CD4-positive, alpha-beta T cell treated with Interleukin-17A for 4 hours (primary cell): ENCODE data around the gene C2orf76.
"Not testable (repeated sequence)": the region's sequence is repeated elsewhere in the genome, so short reads cannot be mapped to it uniquely, and the experiment has no call there.

Source experiments
- DNase-seq: peaks from one replicate; pipeline ENCODE4 v3.0.0-alpha.2; 2020; ENCODE audit warnings: mixed read lengths

Gene C2orf76

DNA sequence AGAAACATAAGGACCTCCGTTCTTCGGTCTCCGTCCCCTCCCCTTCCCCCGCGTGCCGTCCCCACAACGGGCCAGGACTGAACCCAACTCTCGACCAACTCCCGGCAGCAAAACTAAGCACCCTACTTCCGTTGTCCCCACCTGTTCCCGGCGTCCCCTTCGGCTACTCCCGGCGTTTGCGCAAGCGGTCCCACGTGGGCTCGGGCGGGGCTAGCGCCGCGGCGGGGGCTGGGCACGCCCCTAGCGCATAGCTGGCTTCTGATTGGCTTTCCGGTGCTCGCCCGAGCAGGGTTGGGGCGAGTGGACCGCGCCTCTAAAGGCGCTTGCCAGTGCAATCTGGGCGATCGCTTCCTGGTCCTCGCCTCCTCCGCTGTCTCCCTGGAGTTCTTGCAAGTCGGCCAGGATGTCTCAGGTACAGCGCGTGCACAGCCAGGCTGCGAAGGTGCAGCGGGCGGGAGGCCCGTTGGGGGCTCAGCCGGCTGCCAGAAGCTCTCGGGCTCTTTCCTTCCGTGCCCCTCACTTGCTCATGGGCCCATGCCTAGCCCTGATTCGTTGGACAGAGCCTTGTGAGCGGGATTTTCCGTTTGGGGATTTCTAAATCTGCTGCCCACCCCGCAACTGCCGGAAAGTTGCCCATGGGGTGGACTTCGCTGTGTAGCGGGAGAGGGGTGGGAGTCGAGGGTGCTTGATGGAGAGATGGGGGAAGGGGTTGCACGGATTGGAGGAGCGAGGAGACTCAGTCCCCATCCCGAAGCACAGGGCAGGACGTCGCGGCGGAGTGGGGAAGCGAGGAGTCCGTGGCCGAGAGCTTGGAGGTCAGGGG lies at the start of gene C2orf76, which contains the start of gene DBI:
C2orf76 (minus strand) TSS at position 186 of the 823 bp plus-strand sequence. CDS start 26,875 bp downstream, outside the sequence.
DBI (plus strand) TSS at position 329 of the 823 bp plus-strand sequence; CDS start at position 404, 75 bp downstream.
- peak; percentile 93 for DNase-seq

GRCh38 chr2:119415630-119416029 lies 49.0 kb upstream of the C2orf76 start:
- DNase-seq: no peak

DNA sequence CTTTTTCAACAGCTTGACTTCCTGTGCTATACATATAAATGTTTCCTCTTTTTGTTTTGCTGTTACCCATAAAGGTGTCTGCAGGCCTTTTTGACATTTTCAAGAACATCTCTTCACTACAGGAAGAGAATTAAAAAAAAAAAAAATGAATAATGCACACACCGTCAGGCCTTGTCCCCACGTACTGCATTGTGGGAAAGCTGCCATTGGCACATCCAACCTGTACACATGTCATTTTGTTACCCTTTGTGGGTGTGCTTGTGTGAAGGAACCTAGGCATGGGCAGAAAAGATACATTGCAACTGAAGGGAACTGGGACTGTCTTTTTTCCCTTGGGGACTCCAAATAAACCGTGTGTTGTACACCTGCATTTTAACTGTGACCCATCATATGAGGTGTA lies 48.3 kb upstream of the C2orf76 start:
- DNase-seq: no peak

DNA sequence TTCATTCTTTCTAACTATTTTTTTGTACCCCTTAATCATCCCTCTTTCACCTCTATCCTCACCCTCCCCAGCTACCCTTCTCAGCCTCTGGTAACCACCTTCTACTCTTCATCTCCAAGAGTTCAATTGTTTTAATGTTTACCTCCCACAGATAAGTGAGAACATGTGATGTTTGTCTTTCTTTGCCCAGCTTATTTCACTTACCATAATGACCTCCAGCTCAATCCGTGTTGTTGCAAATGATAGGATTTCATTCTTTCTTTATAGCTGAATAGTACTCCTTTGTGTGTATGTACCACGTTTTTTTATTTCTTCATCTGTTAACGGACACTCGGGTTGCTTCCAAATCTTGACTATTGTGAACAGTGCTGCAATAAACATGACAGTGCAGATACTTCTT lies 42.9 kb upstream of the C2orf76 start:
- DNase-seq: no peak

GRCh38 chr2:119408221-119408619 lies 41.6 kb upstream of the C2orf76 start:
- no peak for DNase-seq

DNA sequence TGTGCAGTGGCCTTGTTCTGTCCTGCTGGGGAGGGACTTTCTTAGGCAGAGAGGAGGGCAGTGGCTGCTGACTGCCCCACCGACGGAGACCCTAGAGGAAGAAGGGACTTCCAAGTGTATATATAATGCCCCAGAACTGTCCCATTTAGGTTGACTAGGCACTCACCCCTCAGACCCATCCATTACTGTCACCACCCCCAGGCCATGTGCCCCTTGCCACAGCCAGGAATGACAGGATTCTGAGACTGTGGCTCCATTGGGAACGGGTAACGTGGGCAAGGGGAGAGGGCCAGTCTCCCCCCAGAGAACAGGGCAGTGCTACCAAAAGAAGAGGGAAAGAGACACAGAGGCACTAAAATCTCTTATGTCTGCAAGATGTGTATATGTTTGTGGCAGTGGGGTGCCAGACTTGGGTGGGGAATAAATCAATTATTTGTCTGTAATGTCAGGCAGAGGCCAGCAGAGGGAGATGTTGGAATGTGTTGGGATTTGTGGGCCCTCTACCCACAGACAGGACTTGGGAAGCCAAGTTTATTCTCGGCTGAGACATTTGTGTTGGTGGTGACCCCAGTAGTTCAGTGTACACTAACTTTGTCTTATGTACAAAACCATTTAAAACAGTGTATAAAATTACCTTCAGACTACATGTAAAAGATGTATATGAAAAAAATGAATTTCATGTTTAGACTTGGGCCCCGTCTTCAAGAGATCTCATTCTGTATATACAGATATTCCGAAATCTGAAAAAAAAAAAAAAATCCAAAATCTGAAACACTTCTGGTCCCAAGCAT lies 41.0 kb upstream of the C2orf76 start:
- DNase-seq: peak; percentile 51

DNA sequence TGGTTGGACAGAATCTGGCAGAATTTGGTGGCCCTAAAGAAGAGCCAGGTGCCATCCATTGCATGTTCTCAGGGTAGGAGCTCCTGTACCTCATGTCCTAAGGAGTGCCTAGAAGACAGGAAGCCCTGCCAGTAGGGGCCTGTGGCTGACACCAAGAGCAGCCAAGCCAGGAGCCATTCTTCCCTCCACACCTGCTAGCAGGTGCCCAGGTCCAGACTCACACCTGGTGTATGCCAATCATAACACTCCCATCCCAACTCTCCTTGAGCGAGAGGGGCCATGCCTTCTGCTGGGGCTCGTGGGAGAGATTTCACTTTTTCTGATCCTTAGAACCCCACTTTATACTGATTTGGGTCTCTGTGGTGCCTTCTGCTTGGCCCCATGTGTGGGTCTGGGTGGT lies 38.5 kb upstream of the C2orf76 start:
- no peak for DNase-seq

DNA sequence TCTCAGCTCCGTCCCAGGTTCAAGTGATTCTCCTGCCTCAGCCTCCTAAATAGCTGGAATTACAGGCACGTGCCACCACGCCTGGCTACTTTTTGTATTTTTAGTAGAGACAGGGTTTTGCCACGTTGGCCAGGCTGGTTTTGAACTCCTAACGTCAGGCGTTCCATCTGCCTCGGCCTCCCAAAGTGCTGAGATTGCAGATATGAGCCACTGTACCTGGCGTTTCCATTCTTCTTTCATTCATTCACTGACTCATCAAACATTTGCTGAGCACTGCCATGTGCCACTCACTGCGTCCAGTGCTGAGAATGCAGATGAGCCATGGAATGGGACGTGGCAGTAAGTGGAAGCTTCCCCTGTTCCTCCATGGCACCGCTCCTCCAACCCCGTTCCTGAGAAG lies 37.0 kb upstream of the C2orf76 start:
- not testable (repeated sequence) for DNase-seq

- no peak for DNase-seq
Measured at GRCh38 chr2:119402645-119403560, 36.3 kb upstream of the C2orf76 start.

DNA sequence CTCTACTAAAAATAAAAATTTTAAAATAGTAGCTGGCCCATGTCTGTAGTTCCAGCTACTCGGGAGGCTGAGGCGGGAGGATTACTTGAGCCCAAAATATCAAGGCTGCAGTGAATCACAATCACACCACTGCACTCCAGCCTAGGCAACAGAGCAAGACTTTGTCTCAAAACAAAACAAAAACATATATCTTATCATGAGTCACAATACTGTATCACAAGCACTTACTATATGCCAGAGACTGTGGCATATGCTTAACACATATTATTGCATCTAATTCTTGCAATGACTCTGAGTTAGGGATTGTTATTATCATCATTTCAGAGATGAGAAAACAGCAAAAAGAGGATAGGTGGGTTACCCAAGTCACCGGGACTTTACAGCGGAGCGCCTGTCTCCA lies 35.5 kb upstream of the C2orf76 start:
- DNase-seq: no peak

DNA sequence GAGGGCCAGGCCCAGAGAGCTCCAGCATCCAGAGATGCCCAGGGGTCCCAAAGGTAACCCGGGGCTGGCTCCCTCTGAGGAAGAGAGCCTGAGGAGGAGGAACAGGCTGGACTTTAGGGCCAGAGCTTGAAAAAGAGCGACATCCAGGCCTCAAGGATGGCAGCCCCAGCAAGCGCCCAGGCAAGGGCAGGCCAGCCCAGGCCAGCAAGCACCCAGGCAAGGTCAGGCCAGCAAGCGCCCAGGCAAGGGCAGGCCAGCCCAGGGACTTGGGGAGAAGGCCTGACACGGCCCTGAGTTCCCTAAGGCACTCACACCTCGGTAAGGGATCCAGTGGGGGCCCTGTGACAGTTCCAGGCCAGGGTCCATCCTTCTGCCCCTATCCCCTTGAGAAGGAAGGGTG lies 30.6 kb upstream of the C2orf76 start:
- no peak for DNase-seq

DNA sequence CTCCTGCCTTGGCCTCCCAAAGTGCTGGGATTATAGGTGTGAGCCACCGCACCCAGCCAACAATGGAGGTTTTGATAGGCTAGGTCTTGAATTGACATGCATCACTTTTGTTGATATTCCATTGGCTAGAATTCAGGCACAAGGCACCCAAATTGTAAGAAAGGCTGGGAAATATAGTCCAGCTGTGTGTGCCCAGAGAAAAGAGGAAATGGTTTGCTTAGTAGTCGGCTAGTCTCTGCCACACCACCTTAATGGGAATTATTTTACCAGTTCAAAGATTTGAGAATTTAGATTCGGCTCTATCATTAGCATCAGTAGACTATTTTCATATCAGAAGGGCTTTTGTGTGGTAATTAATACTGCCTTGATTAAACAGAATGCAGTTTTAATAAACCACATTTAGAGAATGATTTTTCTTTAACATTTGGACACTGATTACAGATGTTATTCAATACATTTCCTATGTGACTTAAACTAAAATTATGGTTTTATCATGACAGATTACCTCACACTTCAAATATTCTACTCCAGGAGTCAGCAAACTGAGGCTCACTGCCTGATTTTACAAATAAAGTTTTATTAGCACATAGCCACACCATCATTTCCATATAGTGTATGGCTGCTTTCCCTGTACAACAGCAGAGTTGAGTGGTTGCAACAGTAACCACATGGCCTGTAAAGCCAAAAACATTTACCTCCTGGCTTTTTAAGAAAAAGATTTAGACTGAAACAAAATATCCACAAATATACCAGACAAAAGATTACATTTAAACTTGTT lies 27.5 kb upstream of the C2orf76 start:
- DNase-seq: no peak

- DNase-seq: no peak
Measured at GRCh38 chr2:119389615-119390306, 23.1 kb upstream of the C2orf76 start.

DNA sequence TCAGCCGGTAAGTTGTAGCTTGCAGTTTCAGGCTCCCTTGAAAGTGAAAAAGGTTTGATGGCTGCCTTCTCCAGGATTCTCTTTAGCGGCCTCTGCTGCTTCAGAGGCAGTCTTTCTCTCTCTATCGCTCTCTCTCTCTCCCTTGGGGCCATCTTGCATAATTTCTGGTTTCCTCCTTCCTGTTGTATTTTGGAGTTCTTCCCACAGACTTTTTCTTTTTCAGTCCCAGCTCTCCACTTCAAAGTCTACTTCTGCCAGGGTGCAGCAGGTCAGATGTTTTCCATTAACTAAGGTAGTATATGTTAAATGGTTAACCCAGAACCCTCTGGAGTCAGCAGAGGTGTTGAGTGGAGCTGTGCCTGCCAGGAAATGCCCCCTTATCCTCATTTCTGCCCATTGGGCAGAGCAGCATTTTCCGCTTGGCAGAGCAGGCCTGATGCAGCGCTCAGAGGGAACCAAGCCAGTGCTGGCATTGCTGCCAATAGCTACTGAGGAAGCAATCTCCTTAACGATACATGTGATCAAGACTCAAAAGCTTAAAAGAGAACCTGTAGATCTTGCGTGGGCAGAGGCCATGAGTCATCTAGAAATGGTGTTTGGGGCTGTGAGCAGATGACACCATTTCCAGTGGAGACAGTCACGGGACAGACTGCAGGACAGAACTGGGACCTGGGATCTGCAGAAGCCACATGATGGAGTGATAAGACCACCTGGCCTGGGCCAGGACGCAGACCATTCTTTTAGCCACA lies 20.9 kb upstream of the C2orf76 start:
- no peak for DNase-seq

DNA sequence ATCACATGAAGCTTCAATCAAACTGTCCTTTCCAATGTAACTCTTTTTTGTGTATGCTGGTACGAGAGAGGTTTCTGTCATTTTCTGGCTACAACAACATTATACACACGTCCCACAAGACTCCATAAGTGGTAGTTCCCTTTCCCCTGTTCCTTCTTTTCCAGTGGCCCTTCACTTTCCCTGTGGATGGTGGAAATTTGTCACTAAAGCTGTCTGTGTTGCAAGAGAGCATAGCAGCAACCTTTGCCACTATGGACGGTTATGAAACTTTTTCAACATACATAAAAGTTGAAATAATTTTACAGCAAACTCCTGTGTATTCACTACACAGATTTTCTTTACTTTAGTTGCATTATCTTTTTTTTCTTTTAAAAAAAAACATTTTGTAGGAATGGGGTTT lies 18.8 kb upstream of the C2orf76 start:
- DNase-seq: no peak

- no peak for DNase-seq
Measured at GRCh38 chr2:119384971-119385370, 18.3 kb upstream of the C2orf76 start.

DNA sequence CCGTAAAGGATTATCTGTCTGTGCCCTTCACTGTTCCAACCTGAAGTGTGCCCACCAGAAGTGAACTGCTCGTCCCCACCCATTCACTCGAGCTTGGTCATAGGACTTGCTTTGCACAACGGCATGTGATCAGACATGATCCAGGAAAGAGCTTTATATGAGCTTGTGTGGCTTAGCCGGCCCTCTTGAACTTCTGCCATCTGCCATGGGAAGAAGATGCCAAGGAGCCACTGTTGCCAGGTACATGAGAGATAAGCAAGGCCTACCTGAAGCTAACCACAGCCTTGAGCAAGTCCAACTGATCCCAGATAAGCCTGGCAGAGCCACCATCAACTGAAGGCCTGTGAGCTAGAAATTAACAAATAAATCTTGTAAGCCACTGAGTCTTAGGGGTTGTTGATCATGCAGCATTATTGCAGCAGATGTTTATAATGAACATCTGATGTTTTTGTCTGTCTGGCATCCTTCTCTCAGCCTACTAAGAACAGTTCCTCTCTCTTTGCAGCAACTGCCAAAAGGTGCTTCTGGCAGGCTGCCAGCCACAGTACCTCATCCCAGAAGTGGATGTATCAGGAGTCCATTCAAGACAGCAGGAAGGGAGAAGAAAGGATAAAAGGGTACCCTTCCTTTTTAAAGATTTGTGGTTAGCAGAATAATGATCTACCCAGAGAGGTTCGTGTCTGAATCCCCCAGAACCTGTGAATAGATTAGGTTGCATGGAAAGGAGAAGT lies 16.9 kb upstream of the C2orf76 start:
- no peak for DNase-seq

GRCh38 chr2:119378566-119378965 lies 11.9 kb upstream of the C2orf76 start:
- no peak for DNase-seq

DNA sequence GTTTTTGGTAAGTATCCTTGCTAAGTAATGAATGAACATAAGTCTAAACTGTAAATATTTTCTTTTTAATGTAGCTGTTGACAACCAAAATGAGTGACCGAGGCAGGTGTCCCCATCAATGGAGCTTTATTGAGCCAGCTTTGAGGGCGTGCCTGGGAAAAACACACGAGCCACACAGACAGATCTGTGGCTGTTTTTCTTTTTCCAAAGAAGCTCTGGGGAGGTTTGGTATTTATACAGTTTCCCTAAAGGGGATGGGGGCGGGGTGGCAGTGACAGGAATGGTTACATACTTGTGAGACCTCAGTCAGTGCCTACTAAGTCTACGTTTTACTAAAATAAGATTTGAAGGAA lies 11.3 kb upstream of the C2orf76 start:
- DNase-seq: no peak
